HG03520 (cell line): Measurements from ENCODE around the gene PGM5.
"Not testable (repeated sequence)": the region's sequence is repeated elsewhere in the genome, so short reads cannot be mapped to it uniquely, and the experiment has no call there.

Source experiments
- ATAC-seq: cut with Tn5 transposase; IDR thresholded peaks from one replicate; pipeline ENCODE4 v1.9.1; 2021; ENCODE audit warnings: mild to moderate bottlenecking, moderate library complexity; ENCODE audit not compliant: unreplicated experiment

Gene PGM5

GRCh38 chr9:68375789-68376188, 19.4 kb downstream of the PGM5 start:
- ATAC-seq: not testable (repeated sequence)

- ATAC-seq: peak; percentile 68
Observed at GRCh38 chr9:68377723-68378122, 21.3 kb downstream of the PGM5 start.

GRCh38 chr9:68383894-68384293, 27.5 kb downstream of the PGM5 start:
- not testable (repeated sequence) for ATAC-seq

GRCh38 chr9:68389558-68389957, 33.1 kb downstream of the PGM5 start:
- not testable (repeated sequence) for ATAC-seq

- not testable (repeated sequence) for ATAC-seq
Observed at GRCh38 chr9:68390737-68391136, 34.3 kb downstream of the PGM5 start.

GRCh38 chr9:68396411-68397094, 40.1 kb downstream of the PGM5 start:
- ATAC-seq: not testable (repeated sequence)

- not testable (repeated sequence) for ATAC-seq
Observed at GRCh38 chr9:68397095-68397423, 40.6 kb downstream of the PGM5 start.

- not testable (repeated sequence) for ATAC-seq
Observed at GRCh38 chr9:68397796-68398195, 41.4 kb downstream of the PGM5 start.

GRCh38 chr9:68398324-68398723, 41.9 kb downstream of the PGM5 start:
- ATAC-seq: not testable (repeated sequence)

- ATAC-seq: not testable (repeated sequence)
Observed at GRCh38 chr9:68404421-68405185, 48.2 kb downstream of the PGM5 start.

- not testable (repeated sequence) for ATAC-seq
Observed at GRCh38 chr9:68411865-68412264, 55.5 kb downstream of the PGM5 start.

GRCh38 chr9:68412754-68413153, 56.3 kb downstream of the PGM5 start:
- not testable (repeated sequence) for ATAC-seq

- not testable (repeated sequence) for ATAC-seq
Observed at GRCh38 chr9:68415065-68415464, 58.7 kb downstream of the PGM5 start.

GRCh38 chr9:68416936-68417564, 60.6 kb downstream of the PGM5 start:
- ATAC-seq: no peak

- no peak for ATAC-seq
Observed at GRCh38 chr9:68417762-68418161, 61.4 kb downstream of the PGM5 start.

- ATAC-seq: no peak
Observed at GRCh38 chr9:68418259-68418845, 61.9 kb downstream of the PGM5 start.

GRCh38 chr9:68419901-68420300, 63.5 kb downstream of the PGM5 start:
- ATAC-seq: no peak

GRCh38 chr9:68426755-68427154, 70.3 kb downstream of the PGM5 start:
- no peak for ATAC-seq

- ATAC-seq: no peak
Observed at GRCh38 chr9:68427216-68427977, 71.0 kb downstream of the PGM5 start.

- ATAC-seq: no peak
Observed at GRCh38 chr9:68428481-68428880, 72.1 kb downstream of the PGM5 start.

- ATAC-seq: no peak
Observed at GRCh38 chr9:68429631-68430030, 73.2 kb downstream of the PGM5 start.
